ENCODE results near the gene FEM1A.
"Not testable (repeated sequence)": the region's sequence is repeated elsewhere in the genome, so short reads cannot be mapped to it uniquely, and the experiment has no call there.

DNA sequence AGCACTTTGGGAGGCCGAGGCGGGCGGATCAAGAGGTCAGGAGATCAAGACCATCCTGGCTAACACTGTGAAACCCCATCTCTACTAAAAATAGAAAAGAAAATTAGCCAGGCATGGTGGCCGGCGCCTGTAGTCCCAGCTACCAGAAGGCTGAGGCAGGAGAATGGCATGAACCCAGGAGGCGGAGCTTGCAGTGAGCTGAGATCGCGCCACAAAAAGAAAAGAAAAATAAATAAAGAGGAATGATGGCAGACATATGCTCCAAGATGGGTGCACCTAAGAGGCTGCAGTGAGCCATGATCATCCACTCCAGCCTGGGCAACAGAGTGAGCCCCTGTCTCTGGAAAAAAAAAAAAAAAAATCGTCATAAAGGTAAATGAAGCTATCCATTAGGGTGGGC, 54.4 kb downstream of the FEM1A start:
- TF ChIP-seq BCOR (IDR thresholded peaks at IDR 0.05); TCF7L2 (IDR thresholded peaks at IDR 0.05; ENCODE audit: low read depth, low read length); ZNF133 (CRISPR knock-in tag; IDR thresholded peaks at IDR 0.05); POLR2A (conservative IDR thresholded peaks at IDR 0.05): not testable (repeated sequence)
- TF ChIP-seq, protein P1, sequence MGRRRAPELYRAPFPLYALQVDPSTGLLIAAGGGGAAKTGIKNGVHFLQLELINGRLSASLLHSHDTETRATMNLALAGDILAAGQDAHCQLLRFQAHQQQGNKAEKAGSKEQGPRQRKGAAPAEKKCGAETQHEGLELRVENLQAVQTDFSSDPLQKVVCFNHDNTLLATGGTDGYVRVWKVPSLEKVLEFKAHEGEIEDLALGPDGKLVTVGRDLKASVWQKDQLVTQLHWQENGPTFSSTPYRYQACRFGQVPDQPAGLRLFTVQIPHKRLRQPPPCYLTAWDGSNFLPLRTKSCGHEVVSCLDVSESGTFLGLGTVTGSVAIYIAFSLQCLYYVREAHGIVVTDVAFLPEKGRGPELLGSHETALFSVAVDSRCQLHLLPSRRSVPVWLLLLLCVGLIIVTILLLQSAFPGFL (CRISPR knock-in tag; IDR thresholded peaks at IDR 0.05): not testable (repeated sequence)
